GM10266 (cell line): ENCODE results near the gene CFAP69.

ENCODE experiments used
- DNase-seq: peaks from one replicate; pipeline ENCODE4 v3.0.0; 2012; ENCODE audit errors: extremely low spot score
- TF ChIP-seq, protein P1 (sequence below): IDR thresholded peaks from 2 replicates; pipeline ENCODE4 v1.5.1; 2012; ENCODE audit warnings: mild to moderate bottlenecking, low read depth; ENCODE audit not compliant: control insufficient read depth, insufficient read depth; ENCODE audit errors: missing control alignments

Gene CFAP69

GRCh38 chr7:90232430-90232829 lies 12.5 kb upstream of the CFAP69 start:
- TF ChIP-seq, protein P1, sequence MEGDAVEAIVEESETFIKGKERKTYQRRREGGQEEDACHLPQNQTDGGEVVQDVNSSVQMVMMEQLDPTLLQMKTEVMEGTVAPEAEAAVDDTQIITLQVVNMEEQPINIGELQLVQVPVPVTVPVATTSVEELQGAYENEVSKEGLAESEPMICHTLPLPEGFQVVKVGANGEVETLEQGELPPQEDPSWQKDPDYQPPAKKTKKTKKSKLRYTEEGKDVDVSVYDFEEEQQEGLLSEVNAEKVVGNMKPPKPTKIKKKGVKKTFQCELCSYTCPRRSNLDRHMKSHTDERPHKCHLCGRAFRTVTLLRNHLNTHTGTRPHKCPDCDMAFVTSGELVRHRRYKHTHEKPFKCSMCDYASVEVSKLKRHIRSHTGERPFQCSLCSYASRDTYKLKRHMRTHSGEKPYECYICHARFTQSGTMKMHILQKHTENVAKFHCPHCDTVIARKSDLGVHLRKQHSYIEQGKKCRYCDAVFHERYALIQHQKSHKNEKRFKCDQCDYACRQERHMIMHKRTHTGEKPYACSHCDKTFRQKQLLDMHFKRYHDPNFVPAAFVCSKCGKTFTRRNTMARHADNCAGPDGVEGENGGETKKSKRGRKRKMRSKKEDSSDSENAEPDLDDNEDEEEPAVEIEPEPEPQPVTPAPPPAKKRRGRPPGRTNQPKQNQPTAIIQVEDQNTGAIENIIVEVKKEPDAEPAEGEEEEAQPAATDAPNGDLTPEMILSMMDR, result no peak
- no peak for DNase-seq

DNA sequence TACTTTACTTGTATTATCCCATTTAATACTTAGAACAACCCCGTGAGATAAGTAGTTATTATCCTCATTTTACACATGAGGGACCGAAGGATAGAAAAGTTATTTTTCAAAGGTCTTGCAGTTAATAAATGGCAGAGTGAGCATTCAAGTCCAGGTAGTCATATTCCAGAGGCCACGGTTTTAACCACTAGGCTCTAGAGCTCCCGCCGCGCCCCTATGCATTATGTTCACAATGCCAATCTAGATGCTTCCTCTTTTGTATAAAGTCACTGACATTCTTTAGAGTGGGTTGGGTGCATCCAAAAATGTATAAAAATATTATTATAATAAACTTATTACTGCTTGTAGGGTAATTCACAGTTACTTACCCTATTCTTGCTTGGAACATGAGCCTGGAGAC lies 11.4 kb upstream of the CFAP69 start:
- TF ChIP-seq, protein P1, result no peak
- DNase-seq, result no peak

- TF ChIP-seq, protein P1, result no peak
Observed at GRCh38 chr7:90236721-90237289, 8.2 kb upstream of the CFAP69 start.

GRCh38 chr7:90238022-90238421 lies 7.0 kb upstream of the CFAP69 start:
- TF ChIP-seq, protein P1, result no peak
- DNase-seq, result no peak

More at GRCh38 chr7:90236721-90237289, 8.2 kb upstream of the CFAP69 start:
- no peak for DNase-seq

GRCh38 chr7:90238583-90238982 lies 6.4 kb upstream of the CFAP69 start:
- DNase-seq, result no peak
- TF ChIP-seq, protein P1, result no peak

DNA sequence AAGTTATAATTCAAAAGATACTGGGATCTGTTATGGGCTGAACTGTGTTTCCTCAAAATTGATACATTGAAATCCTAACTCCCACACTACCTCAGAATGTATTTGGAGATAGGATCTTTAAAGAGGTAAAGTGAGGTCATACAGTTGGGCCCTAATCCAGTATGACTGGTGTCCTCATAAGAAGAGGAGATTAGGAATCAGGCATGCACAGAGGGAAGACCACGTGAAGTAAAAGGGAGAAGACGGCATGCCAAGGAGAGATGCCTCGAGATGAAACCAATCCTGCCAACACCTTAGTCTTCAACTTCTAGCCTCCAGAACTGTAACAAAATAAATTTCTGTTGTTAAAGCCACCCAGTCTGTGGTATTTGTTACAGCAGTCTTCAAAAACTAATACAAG lies 5.9 kb upstream of the CFAP69 start:
- TF ChIP-seq, protein P1, result no peak

GRCh38 chr7:90239625-90240228 lies 5.2 kb upstream of the CFAP69 start:
- TF ChIP-seq, protein P1, result no peak
- no peak for DNase-seq

More for the DNA sequence above, 5.9 kb upstream of the CFAP69 start:
- DNase-seq, result no peak
